ENCODE results near the gene WIZ.

DNA sequence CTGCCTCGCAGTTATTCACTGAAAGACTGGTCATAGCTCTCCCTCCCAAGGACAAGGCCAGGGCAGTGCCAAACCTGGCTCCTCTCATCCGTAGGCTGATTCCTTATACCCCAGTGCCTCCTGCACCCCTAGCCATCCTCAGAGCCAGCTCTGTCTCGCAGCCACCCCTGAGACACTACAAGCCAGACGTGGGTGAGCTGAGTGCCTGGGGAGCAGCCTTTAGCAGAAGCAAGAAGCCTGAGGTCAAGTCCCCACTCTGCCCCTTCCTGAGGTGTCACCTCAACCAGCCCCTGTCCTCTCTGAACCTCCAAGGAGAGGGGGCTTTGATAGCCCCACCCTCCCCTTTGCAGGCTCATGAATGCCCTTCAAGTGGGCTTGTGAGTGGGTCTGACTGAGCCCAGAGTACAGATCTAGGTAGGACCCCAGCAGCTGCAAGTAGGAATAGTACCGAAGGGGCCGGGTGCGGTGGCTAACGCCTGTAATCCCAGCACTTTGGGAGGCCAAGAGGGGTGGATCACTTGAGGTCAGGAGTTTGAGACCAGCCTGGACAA is 16.2 kb downstream of the WIZ start:
- TF ChIP-seq ZBTB7A (IDR thresholded peaks at IDR 0.05; ENCODE audit: borderline replicate concordance, control insufficient read depth, low read depth, low read length) (no peak), ETV1 (tag; conservative IDR thresholded peaks at IDR 0.05; ENCODE audit: low read depth) (no peak), BHLHE40 (IDR thresholded peaks at IDR 0.05; ENCODE audit: low read length) (no peak), ZNF140 (CRISPR knock-in tag; IDR thresholded peaks at IDR 0.05) (no peak), ZNF561 (CRISPR knock-in tag; conservative IDR thresholded peaks at IDR 0.05) (no peak), RCOR1 (IDR thresholded peaks at IDR 0.05; ENCODE audit: borderline replicate concordance in 1 of 2, low read depth in 2 of 2, low read length in 2 of 2) (no peak), HNRNPK (IDR thresholded peaks at IDR 0.05; ENCODE audit: low read depth, low read length, poor library complexity, severe bottlenecking) (no peak), LEF1 (IDR thresholded peaks at IDR 0.05) (no peak), GTF2E2 (tag; IDR thresholded peaks at IDR 0.05) (no peak)
- TF ChIP-seq, protein P1, sequence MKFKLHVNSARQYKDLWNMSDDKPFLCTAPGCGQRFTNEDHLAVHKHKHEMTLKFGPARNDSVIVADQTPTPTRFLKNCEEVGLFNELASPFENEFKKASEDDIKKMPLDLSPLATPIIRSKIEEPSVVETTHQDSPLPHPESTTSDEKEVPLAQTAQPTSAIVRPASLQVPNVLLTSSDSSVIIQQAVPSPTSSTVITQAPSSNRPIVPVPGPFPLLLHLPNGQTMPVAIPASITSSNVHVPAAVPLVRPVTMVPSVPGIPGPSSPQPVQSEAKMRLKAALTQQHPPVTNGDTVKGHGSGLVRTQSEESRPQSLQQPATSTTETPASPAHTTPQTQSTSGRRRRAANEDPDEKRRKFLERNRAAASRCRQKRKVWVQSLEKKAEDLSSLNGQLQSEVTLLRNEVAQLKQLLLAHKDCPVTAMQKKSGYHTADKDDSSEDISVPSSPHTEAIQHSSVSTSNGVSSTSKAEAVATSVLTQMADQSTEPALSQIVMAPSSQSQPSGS (CRISPR knock-in tag; IDR thresholded peaks at IDR 0.05), result no peak
- TF ChIP-seq, protein P2, sequence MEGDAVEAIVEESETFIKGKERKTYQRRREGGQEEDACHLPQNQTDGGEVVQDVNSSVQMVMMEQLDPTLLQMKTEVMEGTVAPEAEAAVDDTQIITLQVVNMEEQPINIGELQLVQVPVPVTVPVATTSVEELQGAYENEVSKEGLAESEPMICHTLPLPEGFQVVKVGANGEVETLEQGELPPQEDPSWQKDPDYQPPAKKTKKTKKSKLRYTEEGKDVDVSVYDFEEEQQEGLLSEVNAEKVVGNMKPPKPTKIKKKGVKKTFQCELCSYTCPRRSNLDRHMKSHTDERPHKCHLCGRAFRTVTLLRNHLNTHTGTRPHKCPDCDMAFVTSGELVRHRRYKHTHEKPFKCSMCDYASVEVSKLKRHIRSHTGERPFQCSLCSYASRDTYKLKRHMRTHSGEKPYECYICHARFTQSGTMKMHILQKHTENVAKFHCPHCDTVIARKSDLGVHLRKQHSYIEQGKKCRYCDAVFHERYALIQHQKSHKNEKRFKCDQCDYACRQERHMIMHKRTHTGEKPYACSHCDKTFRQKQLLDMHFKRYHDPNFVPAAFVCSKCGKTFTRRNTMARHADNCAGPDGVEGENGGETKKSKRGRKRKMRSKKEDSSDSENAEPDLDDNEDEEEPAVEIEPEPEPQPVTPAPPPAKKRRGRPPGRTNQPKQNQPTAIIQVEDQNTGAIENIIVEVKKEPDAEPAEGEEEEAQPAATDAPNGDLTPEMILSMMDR (IDR thresholded peaks at IDR 0.05 in 2 of 3, conservative IDR thresholded peaks at IDR 0.05 in 1 of 3; ENCODE audit: insufficient read depth in 2 of 3, low read depth in 1 of 3, low read length in 3 of 3), result no peak

Measured in K562 (cell line).